ENCODE measurements around the gene COL8A1.

COL8A1 gene

GRCh38 chr3:99620077-99620767, 18.2 kb upstream of the COL8A1 start:
- no peak overlapping the region for H3K27ac ChIP-seq
- no peak for TF ChIP-seq CTCF (conservative IDR thresholded peaks at IDR 0.05)
- TF ChIP-seq ZFX (IDR thresholded peaks at IDR 0.05), result no peak

- TF ChIP-seq ZFX (IDR thresholded peaks at IDR 0.05) (no peak), CTCF (conservative IDR thresholded peaks at IDR 0.05) (no peak)
These were observed 17.4 kb upstream of the COL8A1 start for GRCh38 chr3:99620976-99621375.

GRCh38 chr3:99624496-99625236, 13.7 kb upstream of the COL8A1 start:
- no peak overlapping the region for H3K27ac ChIP-seq
- TF ChIP-seq CTCF (conservative IDR thresholded peaks at IDR 0.05), result no peak
- no peak for TF ChIP-seq ZFX (IDR thresholded peaks at IDR 0.05)

More at GRCh38 chr3:99620976-99621375, 17.4 kb upstream of the COL8A1 start:
- H3K27ac ChIP-seq, result no peak overlapping the region

- no peak overlapping the region for H3K27ac ChIP-seq
These were observed 13.2 kb upstream of the COL8A1 start for GRCh38 chr3:99625237-99625622.

GRCh38 chr3:99625643-99626416, 12.6 kb upstream of the COL8A1 start:
- no peak overlapping the region for H3K27ac ChIP-seq
- no peak for TF ChIP-seq ZFX (IDR thresholded peaks at IDR 0.05)
- no peak for TF ChIP-seq CTCF (conservative IDR thresholded peaks at IDR 0.05)

More at GRCh38 chr3:99625237-99625622, 13.2 kb upstream of the COL8A1 start:
- TF ChIP-seq CTCF (conservative IDR thresholded peaks at IDR 0.05), result no peak
- no peak for TF ChIP-seq ZFX (IDR thresholded peaks at IDR 0.05)

GRCh38 chr3:99626417-99626788, 12.0 kb upstream of the COL8A1 start:
- no peak for TF ChIP-seq CTCF (conservative IDR thresholded peaks at IDR 0.05)
- TF ChIP-seq ZFX (IDR thresholded peaks at IDR 0.05), result no peak
- no peak overlapping the region for H3K27ac ChIP-seq

Measured in C4-2B (cell line).